CD4-positive, alpha-beta T cell treated with Interferon gamma for 1 hour (primary cell): ENCODE results near the gene DSTYK.

ENCODE experiments used
- DNase-seq: peaks from one replicate; pipeline ENCODE4 v3.0.0-alpha.2; 2020

DSTYK gene, protein sequence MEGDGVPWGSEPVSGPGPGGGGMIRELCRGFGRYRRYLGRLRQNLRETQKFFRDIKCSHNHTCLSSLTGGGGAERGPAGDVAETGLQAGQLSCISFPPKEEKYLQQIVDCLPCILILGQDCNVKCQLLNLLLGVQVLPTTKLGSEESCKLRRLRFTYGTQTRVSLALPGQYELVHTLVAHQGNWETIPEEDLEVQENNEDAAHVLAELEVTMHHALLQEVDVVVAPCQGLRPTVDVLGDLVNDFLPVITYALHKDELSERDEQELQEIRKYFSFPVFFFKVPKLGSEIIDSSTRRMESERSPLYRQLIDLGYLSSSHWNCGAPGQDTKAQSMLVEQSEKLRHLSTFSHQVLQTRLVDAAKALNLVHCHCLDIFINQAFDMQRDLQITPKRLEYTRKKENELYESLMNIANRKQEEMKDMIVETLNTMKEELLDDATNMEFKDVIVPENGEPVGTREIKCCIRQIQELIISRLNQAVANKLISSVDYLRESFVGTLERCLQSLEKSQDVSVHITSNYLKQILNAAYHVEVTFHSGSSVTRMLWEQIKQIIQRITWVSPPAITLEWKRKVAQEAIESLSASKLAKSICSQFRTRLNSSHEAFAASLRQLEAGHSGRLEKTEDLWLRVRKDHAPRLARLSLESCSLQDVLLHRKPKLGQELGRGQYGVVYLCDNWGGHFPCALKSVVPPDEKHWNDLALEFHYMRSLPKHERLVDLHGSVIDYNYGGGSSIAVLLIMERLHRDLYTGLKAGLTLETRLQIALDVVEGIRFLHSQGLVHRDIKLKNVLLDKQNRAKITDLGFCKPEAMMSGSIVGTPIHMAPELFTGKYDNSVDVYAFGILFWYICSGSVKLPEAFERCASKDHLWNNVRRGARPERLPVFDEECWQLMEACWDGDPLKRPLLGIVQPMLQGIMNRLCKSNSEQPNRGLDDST

GRCh38 chr1:205211169-205211838 is at the start of gene DSTYK:
Gene DSTYK (minus strand): TSS chr1:205211702. CDS start chr1:205211535, 167 bp downstream.
- peak; percentile 88 for DNase-seq

DNA sequence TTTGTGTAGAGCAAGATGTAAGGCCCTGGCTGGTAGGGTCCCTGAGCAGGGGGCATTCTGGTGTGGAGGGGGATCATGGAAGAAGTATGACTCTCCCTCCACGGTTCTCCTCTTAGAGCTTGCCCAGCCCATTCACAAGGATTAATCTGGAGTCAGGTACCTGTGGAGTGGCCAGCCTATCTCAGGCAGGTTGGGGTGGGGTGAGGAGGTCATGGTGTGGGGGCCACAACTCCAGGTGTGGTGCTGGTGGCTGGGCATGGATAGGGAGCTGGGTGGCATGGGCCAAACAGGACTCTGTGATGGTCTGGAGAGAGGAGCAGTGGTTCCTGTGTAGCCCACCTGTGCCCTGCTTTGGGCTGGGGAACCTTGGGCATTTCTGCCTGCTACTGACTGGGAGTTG is 48.5 kb upstream of the DSTYK start:
- DNase-seq = no peak

- DNase-seq = no peak
These were observed 47.9 kb upstream of the DSTYK start for GRCh38 chr1:205259324-205259832.

- DNase-seq = no peak
These were observed 47.2 kb upstream of the DSTYK start for GRCh38 chr1:205258719-205259118.

DNA sequence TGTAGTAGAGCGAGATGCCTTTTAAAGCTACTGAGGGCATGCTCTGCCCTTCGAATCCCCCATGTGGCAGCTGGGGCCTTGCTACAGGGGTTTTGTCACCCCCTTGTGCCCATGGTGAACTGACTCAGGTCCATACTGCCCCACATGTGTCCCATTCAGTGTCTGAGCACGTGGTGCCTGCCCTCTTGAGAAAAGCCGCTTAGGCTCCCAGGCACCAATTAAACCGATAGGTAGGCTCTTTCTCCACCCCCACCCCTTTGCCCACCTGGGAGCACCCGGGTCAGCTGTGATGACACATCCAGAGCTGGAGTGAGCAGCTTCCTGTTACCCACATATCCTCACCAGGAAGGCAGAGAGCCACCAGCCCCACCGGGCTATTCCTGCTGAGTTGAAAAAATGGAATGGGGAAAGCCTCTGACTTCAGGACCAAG is 46.8 kb upstream of the DSTYK start:
- no peak for DNase-seq

DNA sequence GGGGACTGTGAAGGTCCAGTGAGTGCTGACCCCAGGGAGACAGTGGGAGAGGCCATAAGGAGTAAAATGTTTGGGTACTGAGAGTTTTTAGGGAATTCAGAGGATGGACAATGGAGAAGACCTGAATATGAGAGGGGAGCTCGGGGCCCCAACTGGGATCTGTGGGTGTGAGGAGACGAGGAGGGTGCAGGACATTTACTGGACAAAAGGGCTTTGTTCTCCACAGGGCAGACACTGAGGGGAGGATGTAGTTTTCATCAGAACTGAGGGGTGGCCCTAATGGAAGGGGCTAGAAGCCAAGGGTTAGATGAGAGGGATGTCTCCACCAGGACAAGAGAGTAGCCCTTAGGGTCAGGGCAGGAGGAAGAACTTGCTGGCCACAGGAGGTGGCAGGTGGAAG is 46.2 kb upstream of the DSTYK start:
- no peak for DNase-seq

- DNase-seq = no peak
These were observed 45.6 kb upstream of the DSTYK start for GRCh38 chr1:205256951-205257625.

- peak; percentile 80 for DNase-seq
These were observed 44.7 kb upstream of the DSTYK start for GRCh38 chr1:205255941-205256780.

- DNase-seq = no peak
These were observed 40.1 kb upstream of the DSTYK start for GRCh38 chr1:205251576-205251975.

DNA sequence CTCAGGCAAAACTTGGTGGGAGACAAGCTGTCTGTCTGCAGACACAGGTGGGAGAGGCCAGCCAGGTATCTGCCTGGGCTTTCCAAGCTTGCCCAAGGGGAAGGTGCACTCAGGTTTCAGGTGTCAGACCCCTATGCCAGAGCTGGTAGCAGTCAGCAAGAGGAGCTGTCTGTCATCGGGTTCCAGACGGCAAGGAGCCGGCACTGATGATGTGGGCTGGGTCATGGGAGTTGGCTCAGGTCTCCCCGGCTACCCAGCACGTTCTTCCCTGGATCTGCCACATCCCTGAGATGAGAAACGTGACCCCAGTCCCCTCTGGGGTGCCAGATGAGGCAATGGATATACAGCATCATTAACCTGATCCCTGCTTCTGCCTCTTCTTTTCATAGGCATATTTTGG is 39.2 kb upstream of the DSTYK start:
- DNase-seq = no peak

DNA sequence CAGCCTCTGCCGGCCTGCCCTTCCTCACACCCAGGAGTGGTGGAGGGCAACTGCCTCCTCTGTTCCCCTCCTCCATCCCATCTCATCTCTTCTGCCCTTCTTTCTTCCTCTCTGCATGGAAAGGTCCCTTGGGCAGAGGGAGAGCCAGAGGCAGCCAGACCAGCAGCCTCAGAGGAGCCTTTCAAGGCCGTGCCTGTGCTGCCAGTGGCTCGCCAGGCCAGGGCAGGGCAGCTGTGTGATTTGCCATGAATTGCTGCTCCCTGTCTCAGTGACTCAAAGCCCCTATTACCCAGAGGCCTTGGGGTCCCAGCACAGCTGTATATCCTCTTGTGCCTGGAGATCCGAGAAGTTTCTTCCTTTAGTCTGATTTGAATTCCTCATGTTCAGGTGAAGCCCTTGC is 38.1 kb upstream of the DSTYK start:
- no peak for DNase-seq

- DNase-seq = no peak
These were observed 37.5 kb upstream of the DSTYK start for GRCh38 chr1:205248793-205249601.

GRCh38 chr1:205247130-205247921 is 35.8 kb upstream of the DSTYK start:
- DNase-seq = no peak

DNA sequence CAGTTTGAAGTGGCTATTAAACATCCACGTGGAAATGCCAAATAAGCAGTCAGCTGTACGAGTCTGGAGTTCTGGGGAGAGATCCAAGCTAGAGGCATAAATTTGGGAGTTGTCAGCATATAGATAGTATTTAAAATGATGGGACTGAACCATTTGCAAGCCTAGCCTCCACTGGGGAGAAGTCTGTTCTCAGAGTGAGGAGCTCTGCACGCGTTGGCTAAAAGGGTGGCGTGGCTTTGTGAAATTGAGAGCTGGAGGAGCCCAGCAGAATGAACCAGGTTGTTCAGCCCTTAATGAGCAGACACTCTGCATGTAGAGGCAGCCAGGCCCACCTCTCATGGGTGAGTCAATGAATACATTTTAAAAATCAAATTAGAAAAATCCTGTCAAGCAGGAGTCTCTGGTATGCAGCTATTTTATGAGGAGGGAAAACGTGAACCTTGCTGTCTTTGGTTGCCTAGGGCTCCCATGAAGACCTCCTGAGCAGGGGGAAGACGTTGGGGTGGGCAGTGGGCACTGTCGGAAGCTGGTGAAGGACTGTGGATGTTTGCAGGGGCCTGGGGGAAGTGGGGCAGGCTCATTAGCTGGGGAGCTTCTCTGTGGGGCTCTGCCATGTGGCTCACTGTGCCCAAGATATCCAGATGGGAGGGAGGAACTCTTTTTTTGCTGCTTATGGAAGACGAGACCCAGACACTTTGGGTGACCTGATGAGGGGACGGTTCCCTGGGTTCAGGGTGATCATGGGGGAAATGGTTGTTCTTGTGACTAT is 35.0 kb upstream of the DSTYK start:
- DNase-seq = no peak

DNA sequence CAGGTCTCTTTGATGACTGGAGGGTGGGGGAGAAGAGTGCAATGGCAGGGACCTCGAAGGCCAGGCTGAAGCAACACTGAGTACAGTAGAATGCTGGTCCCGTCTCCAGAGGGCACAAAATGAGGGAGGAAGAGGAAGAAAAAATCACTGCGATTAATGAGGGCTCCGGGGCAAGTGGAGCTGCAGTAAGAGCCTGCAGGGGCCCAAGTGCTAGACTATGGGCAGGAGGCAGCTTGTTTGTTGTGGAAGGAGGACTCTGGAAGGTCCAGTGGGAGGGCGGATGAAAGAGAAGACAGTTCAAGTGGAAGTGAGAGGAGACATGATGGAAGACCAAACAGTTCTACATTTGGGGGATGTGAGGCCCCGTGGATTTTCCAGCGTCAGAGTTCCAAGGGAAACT is 33.6 kb upstream of the DSTYK start:
- no peak for DNase-seq

GRCh38 chr1:205244384-205244783 is 32.9 kb upstream of the DSTYK start:
- DNase-seq = no peak

DNA sequence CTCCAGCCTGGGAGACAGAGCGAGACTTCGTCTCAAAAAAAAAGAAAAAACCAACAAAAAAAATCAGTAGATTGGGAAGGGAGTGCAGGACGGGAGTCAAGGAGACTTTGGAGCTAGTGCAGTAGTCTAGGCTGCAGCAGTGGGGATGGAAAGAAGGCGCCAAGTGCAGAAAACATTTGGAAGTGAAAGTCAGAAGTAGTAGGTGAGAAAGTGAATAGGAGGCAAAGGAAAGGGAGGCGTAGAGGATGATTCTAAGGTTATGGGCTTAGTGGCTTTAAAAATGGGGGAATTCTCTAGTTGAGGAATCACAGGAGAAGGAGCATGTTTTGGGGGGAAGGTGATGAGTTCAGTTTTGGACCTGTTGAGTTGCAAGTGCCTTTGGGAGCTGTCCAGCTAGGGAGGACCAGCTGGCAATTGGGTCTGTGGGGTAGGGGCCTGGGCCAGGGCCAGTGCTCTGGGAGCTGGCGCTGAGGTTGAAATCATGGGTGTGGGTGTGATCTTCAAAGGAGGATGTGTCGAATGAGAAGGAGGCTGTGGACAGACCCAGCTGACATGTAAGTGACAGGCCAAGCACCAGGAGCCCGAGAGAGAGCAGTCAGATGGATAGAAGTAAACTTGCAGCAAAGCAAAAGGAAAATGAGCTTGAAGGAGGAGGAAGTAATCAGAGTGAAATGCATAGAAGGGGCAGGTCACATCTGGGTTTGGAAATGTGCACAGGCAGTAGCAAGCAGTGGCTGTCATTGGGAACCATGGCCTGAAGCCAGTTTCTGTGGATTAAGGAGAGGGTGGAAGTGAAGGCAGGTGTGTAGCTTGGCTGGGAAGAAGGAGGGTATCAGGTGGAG is 32.1 kb upstream of the DSTYK start:
- no peak for DNase-seq
